Myocyte (in vitro differentiated cells): ENCODE results near the gene HAP1. TPM values are rescaled to one million over a fixed set of nuclear protein-coding genes. Genes with fewer than 3 reads are reported as not detected.
"Not testable (repeated sequence)": the region's sequence is repeated elsewhere in the genome, so short reads cannot be mapped to it uniquely, and the experiment has no call there.

ENCODE experiments used
- DNase-seq: peaks from one replicate; pipeline ENCODE4 v3.0.0-alpha.2; 2012; ENCODE audit warnings: low read depth
- total RNA-seq: library from RNA; depleted of rRNA; stranded (reverse); fragments of >200 nt; gene quantifications from 2 replicates; pipeline ENCODE4 v1.2.3, GENCODE V29; 2014

The HAP1 gene
- total RNA-seq, 1 donor from 2014 or later: not detected

GRCh38 chr17:41675157-41676057 lies 59.0 kb downstream of the HAP1 start:
- not testable (repeated sequence) for DNase-seq

Other genes with a start within 250 kb of the HAP1 start
- gene KRT36, start 244.7 kb downstream of the HAP1 start, total RNA-seq: not detected in 2 replicates
- gene KRT13, start 229.0 kb downstream of the HAP1 start, total RNA-seq: not detected in 2 replicates
- gene KRT15, start 215.8 kb downstream of the HAP1 start, total RNA-seq: not detected in 2 replicates
- not detected in 2 replicates for gene KRT19, start 206.3 kb downstream of the HAP1 start, total RNA-seq
- not detected in 2 replicates for gene KRT9, start 162.6 kb downstream of the HAP1 start, total RNA-seq
- gene KRT14, start 147.7 kb downstream of the HAP1 start, total RNA-seq: not detected in 2 replicates
- gene KRT16, start 121.9 kb downstream of the HAP1 start, total RNA-seq: not detected in 2 replicates
- 0.32 and 2.4 TPM in 2 replicates for gene KRT17, start 110.1 kb downstream of the HAP1 start, total RNA-seq
- 78.1 and 112 TPM in 2 replicates for gene EIF1, start 45.8 kb downstream of the HAP1 start, total RNA-seq
- gene GAST, start 22.3 kb downstream of the HAP1 start, total RNA-seq: not detected in 2 replicates
- 0.51 and 0.78 TPM in 2 replicates for gene JUP, start 52.1 kb upstream of the HAP1 start, total RNA-seq
- 98.8 and 115 TPM in 2 replicates for gene P3H4, start 77.3 kb upstream of the HAP1 start, total RNA-seq
- gene FKBP10, start 78.4 kb upstream of the HAP1 start, total RNA-seq: 164 and 174 TPM in 2 replicates
- 45.4 and 49.2 TPM in 2 replicates for gene NT5C3B, start 101.6 kb upstream of the HAP1 start, total RNA-seq
- gene KLHL10, start 103.2 kb upstream of the HAP1 start, total RNA-seq: 1.3 TPM in 1 of 2 replicates, not detected in the other
- 10.9 and 13.7 TPM in 2 replicates for gene KLHL11, start 130.8 kb upstream of the HAP1 start, total RNA-seq
- 107 and 165 TPM in 2 replicates for gene ACLY, start 184.3 kb upstream of the HAP1 start, total RNA-seq
- gene ODAD4, start 196.0 kb upstream of the HAP1 start, total RNA-seq: 0.57 and 1.8 TPM in 2 replicates
- 64.0 and 66.1 TPM in 2 replicates for gene CNP, start 232.2 kb upstream of the HAP1 start, total RNA-seq